ENCODE measurements around the gene NPY2R.

Gene NPY2R

GRCh38 chr4:155249016-155249566 is 40.7 kb downstream of the NPY2R start:
- DNase-seq (ENCODE audit: low read depth in 2 of 2), result no peak

- DNase-seq (ENCODE audit: low read depth in 2 of 2), result no peak
Measured at GRCh38 chr4:155252327-155252726, 43.9 kb downstream of the NPY2R start.

- DNase-seq (ENCODE audit: low read depth in 2 of 2), result no peak
Measured at GRCh38 chr4:155263480-155263879, 55.0 kb downstream of the NPY2R start.

GRCh38 chr4:155265113-155265512 is 56.7 kb downstream of the NPY2R start:
- DNase-seq (ENCODE audit: low read depth in 2 of 2), result no peak

Measured in stimulated activated CD8-positive, alpha-beta memory T cell treated with anti-CD3 and anti-CD28 coated beads, Interleukin-15, amount 100 ng/mL, for 48 hours (primary cell).